Mucosa of stomach (tissue), 1 donor: Measurements from ENCODE around the gene RABGAP1L.

Source experiments
- H3K27me3 ChIP-seq: one replicate; pipeline ENCODE4 v1.7.0; 2013; ENCODE audit warnings: mild to moderate bottlenecking, low read length; ENCODE audit not compliant: control insufficient read depth, insufficient read depth
- H3K36me3 ChIP-seq: one replicate; pipeline ENCODE4 v1.7.0; 2013; ENCODE audit warnings: low read length; ENCODE audit not compliant: control insufficient read depth, insufficient read depth
- H3K4me1 ChIP-seq: one replicate; pipeline ENCODE4 v1.7.0; 2013; ENCODE audit warnings: mild to moderate bottlenecking, low read length; ENCODE audit not compliant: control insufficient read depth, insufficient read depth
- H3K4me3 ChIP-seq: one replicate; pipeline ENCODE4 v1.7.0; 2013; ENCODE audit warnings: low read length
- H3K9ac ChIP-seq: one replicate; pipeline ENCODE4 v1.7.0; 2013; ENCODE audit warnings: mild to moderate bottlenecking, low read length, moderate library complexity
- H3K9me3 ChIP-seq: one replicate; pipeline ENCODE4 v1.7.0; 2013; ENCODE audit warnings: mild to moderate bottlenecking, low read length, moderate library complexity; ENCODE audit not compliant: control insufficient read depth
- donor health status: Pancreatic carcinoma.

RABGAP1L gene

DNA sequence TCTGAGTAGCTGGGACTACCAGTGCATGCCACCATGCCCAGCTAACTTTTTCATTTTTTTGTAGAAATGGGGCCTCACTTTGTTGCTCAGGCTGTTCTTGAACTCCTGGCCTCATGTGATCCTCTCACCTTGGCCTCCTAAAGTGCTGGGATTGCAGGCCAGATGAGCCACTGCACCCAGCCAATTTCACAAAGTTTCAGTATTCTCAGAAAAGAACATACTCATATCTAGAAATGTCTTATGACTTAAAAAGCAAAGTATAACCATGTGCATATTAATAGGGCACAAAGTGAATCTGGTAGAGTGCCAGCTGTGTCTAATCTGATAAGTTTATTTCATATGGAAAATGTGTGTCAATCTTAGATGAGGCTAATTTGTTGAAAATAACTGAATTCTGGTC lies 752.9 kb downstream of the RABGAP1L start:
- no peaks in the 10 kb centered on the region for H3K27me3 ChIP-seq
- H3K9me3 ChIP-seq, result no peaks in the 10 kb centered on the region
- H3K9ac ChIP-seq, result no peak overlapping the region
- H3K36me3 ChIP-seq, result no peaks in the 10 kb centered on the region
- H3K4me1 ChIP-seq, result peaks cover 10% of the 10 kb centered on the region
- H3K4me3 ChIP-seq, result no peak overlapping the region

DNA sequence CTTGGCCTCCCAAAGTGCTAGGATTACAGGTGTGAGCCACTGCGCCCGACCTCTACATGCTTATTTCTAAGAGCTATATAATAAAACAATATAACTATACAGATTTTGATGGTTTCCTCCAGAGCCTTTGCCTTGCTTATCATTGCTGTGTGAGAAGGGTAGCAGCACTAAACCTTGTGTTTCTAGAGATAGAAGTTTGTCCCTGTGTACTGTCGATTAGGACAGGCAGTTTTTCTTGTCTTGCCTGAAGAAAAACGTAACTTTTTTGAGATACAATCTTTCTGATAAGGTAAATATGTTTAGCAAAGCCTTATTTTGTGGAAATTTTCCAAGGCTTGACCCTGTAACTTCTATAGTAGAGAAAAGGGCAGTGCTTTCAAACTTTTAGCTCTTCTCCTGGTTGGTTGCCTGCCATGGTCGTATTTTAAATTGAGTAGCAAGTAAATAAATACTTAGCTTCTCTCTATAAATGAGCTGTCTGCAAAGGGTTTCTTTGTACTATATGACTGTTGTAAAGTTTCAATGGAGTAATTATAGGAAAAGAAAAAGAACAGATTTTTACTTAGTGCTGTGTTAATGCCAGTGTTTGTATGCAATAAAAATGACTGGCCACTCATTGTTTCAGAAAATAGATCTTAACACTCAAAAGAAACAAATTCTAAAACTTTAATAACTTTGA lies 754.0 kb downstream of the RABGAP1L start:
- no peaks in the 10 kb centered on the region for H3K36me3 ChIP-seq
- H3K4me1 ChIP-seq, result peaks cover 10% of the 10 kb centered on the region
- no peaks in the 10 kb centered on the region for H3K9me3 ChIP-seq
- no peak overlapping the region for H3K4me3 ChIP-seq
- no peak overlapping the region for H3K9ac ChIP-seq
- no peaks in the 10 kb centered on the region for H3K27me3 ChIP-seq

DNA sequence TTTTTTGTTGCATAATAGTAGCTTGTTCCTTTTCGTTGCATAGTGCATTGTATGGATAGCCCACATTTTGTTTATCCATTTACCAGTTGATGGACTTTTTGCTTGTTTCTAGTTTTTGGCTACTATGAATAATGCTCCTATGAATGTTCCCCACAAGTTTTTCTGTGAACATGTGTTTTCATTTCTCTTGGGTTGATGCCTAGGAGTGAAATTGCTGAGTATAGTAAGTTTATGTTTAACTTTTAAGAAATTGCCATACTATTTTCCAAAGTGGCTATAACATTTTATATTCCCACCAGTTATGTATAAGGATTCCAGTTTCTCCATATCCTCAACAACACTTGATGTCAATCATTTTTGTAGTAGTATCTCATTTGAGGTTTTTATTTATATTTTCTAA lies 755.7 kb downstream of the RABGAP1L start:
- Histone ChIP-seq H3K36me3 (no peaks in the 10 kb centered on the region), H3K9ac (no peak overlapping the region), H3K27me3 (no peaks in the 10 kb centered on the region), H3K4me1 (peaks cover 10% of the 10 kb centered on the region), H3K4me3 (no peak overlapping the region), H3K9me3 (no peaks in the 10 kb centered on the region)

DNA sequence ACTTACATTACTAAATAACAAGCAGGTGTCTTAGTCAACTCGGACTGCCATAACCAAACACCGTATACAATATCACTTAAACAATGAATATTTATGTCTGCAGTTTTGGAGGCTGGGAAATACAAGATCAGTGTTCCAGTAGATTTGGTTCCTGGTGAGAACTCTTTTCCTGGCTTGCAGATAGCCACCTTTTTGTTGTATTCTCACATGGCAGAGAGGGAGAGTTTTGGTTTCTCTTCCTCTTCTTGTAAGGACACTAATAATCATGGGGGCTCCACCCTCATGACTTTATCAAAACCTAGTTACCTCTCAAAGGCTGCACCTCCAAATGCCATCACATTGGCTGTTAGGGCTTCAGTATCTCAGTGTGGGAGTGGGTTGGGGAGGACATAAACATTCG lies 757.5 kb downstream of the RABGAP1L start:
- H3K36me3 ChIP-seq, result no peaks in the 10 kb centered on the region
- H3K9me3 ChIP-seq, result no peaks in the 10 kb centered on the region
- peaks cover 10% of the 10 kb centered on the region for H3K4me1 ChIP-seq

DNA sequence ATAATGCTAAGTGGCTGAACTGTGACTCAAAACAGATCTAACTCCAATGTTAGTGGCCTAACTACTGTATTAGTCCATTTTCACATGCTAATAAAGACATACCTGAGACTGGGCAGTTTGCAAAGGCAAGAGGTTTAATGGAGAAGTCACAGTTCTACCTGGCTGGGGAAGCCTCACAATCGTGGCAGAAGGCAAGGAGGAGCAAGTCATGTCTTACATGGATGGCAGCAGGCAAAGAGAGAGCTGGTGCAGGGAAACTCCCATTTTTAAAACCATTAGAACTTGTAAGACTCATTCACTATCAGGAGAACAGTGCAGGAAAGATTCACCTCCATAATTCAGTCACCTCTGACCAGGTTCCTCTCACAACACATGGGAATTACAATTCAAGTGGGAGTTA lies 760.8 kb downstream of the RABGAP1L start:
- no peaks in the 10 kb centered on the region for H3K27me3 ChIP-seq
- no peaks in the 10 kb centered on the region for H3K9me3 ChIP-seq
- no peak overlapping the region for H3K9ac ChIP-seq
- peaks cover 10% of the 10 kb centered on the region for H3K4me1 ChIP-seq
- H3K36me3 ChIP-seq, result no peaks in the 10 kb centered on the region
- H3K4me3 ChIP-seq, result no peak overlapping the region

More for the DNA sequence above, 757.5 kb downstream of the RABGAP1L start:
- H3K27me3 ChIP-seq, result no peaks in the 10 kb centered on the region
- H3K4me3 ChIP-seq, result no peak overlapping the region
- no peak overlapping the region for H3K9ac ChIP-seq

DNA sequence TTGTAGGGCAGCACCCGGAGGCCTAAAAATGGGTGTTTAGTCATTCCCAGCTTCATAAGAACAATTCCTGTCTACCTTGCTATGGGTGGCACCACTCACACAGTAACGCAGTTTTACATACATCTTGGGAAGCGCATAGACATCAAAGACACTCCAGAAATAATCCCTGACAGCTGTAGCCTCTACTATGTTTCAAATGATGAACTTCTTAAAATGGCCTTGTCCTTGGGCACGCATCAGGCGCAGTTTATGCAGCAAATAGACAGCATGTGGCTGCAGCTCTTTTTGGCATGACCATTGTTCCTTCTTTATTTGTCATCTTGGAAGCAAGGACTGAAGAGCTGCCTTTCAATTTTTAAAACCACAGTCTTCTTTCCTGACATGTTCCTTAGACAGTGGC lies 762.8 kb downstream of the RABGAP1L start:
- Histone ChIP-seq H3K4me1 (no peaks in the 10 kb centered on the region), H3K9me3 (no peaks in the 10 kb centered on the region), H3K27me3 (no peaks in the 10 kb centered on the region), H3K9ac (no peak overlapping the region), H3K4me3 (no peak overlapping the region), H3K36me3 (no peaks in the 10 kb centered on the region)

DNA sequence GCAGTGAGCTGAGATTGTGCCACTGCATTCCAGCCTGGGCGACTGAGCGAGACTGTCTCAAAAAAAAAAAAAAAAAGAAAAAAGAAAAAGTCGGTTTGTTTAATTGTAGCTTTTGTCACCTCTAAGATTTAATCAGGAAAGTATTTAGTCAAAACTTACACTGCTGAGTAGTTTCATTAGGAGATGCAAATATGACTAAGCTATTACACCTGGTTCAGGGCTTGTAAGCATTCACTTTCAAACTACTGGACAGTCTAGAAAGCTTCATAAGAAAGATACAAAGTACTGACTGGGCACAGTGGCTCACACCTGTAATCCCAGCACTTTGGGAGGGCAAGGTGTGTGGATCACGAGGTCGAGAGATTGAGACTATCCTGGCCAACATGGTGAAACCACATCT lies 764.5 kb downstream of the RABGAP1L start:
- Histone ChIP-seq H3K4me3 (no peak overlapping the region), H3K9me3 (no peaks in the 10 kb centered on the region), H3K27me3 (no peaks in the 10 kb centered on the region), H3K4me1 (peaks cover 6% of the 10 kb centered on the region), H3K9ac (no peak overlapping the region), H3K36me3 (no peaks in the 10 kb centered on the region)

DNA sequence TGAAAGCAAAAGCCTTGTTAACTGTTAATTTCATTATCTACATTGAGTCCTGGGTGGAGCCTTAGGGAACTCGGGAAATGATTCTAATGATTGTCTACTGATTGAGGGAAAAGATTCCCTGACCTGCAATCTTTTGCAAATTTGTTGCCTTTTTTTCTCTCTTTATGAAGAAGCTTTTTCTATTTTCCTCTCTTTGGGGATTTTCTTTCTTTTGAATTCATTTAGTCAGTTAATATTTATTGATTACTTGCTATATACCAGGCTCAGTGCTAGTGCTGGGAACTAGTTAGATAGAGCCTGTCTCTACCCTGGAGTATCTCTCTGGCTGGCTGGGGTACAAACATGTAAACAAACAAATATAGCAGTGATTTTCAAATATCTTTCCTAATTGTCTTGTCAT lies 769.2 kb downstream of the RABGAP1L start:
- no peaks in the 10 kb centered on the region for H3K27me3 ChIP-seq
- H3K9me3 ChIP-seq, result no peaks in the 10 kb centered on the region

DNA sequence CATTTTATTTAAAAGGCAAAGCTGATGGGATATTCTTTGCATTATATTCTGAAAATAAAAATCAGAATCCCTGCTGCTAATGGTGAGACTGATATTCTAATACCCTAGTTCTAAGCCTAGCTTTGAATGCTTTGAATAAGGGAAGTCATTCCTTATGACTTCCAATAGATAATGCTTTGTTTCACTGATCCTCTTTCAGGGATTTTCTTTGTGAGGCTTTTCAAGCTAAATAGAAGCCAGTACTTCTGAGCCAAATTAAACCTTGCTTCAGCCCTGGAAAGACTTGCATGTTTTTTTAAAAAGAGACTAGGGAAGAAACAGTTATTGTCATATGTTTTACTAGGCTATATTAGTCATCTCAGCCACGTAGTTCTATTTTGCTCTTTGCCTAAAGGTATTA lies 771.9 kb downstream of the RABGAP1L start:
- H3K9ac ChIP-seq, result no peak overlapping the region
- H3K4me1 ChIP-seq, result peaks cover 6% of the 10 kb centered on the region
- H3K4me3 ChIP-seq, result no peak overlapping the region
- H3K36me3 ChIP-seq, result no peaks in the 10 kb centered on the region
- H3K9me3 ChIP-seq, result no peaks in the 10 kb centered on the region
- no peaks in the 10 kb centered on the region for H3K27me3 ChIP-seq

More for the DNA sequence above, 769.2 kb downstream of the RABGAP1L start:
- Histone ChIP-seq H3K9ac (no peak overlapping the region), H3K4me1 (peaks cover 6% of the 10 kb centered on the region), H3K36me3 (no peaks in the 10 kb centered on the region), H3K4me3 (no peak overlapping the region)

DNA sequence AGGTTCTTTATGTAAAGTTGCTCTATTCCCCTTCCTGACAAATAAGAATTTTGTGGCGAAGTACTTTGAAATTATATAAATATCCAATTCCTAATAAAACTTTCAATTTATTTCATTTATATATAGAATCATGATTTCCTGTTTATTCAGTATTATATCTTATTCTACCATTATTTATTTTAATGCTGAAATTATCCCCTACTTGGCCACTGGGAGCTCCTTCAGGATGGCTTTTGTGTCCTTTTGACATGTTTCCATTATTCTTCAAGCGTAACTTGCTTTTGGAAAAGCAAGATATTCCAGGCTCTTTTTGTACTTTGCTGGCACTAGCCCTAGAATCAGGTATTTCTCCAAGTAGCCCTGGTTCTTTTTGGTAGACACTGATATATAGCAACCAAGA lies 773.3 kb downstream of the RABGAP1L start:
- Histone ChIP-seq H3K27me3 (no peaks in the 10 kb centered on the region), H3K4me3 (no peak overlapping the region), H3K4me1 (peaks cover 6% of the 10 kb centered on the region), H3K9me3 (no peaks in the 10 kb centered on the region), H3K36me3 (no peaks in the 10 kb centered on the region), H3K9ac (no peak overlapping the region)

DNA sequence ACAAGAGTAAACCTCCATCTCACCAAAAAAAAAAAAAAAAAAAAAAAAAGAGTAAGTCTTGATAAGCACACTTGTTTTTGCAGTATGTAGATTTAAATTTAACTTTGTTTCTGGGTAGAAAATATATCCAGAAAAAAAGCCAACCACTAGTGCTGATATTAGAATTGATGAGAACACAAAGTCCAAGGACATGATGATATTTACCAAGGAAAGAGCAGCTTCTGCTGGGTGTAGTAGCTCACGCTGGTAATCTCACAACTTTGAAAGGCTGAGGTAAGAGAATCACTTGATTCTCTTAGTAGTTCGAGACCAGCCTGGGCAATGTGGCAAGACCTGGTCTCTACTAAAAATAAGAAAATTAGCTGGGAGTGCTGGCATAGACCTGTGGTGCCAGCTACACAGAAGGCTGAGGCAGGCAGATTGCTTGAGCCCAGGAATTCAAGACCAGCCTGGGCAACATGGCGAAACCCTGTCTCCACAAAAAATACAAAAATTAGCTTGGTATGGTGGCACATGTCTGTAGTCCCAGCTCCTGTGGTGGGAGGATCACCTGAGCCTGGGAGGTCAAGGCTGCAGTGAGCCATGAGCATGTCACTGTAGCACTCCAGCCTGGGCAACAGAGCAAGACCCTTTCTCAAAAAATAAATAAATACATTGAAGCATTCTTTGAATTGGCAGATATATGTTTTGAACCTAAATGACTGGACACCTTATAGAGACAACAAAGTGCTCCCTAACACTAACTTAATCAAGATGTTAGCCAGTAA lies 776.8 kb downstream of the RABGAP1L start:
- H3K4me3 ChIP-seq, result no peak overlapping the region
- no peak overlapping the region for H3K9ac ChIP-seq
- peaks cover 5% of the 10 kb centered on the region for H3K4me1 ChIP-seq
- H3K27me3 ChIP-seq, result no peaks in the 10 kb centered on the region
- H3K36me3 ChIP-seq, result no peaks in the 10 kb centered on the region
- no peaks in the 10 kb centered on the region for H3K9me3 ChIP-seq

DNA sequence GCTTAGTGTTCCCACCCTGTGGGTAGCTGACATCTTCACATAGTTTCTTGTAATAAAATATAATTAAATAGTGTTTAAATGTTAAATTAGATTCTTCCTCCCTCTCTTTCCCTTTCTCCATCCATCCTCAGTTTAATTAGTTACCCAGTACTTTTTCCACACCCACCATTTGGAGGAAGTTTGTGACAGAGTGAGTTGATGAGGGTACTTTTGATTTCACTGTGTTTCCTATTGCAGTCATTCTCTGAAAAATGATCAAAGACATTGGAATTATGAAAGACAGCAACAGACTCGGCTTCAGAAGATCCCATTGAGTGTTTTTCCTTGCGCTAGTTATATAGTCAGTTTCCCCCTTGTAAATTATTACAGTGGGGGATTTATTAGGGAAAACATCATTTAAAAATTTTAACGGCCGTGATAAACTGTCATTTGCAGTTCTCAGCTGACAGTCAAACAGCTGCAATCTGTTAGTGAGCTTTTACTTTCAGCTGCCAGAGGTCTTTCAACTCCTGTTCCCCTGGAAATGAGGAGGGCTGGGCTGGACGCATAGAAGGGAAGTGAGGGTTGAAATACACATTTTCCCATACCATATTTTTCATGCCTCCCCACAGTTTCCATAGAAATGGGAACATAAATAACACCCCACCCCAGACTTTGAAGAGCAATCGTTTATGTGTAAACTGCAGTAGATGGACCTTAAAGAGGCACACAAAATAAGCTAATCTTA lies 779.1 kb downstream of the RABGAP1L start:
- Histone ChIP-seq H3K4me1 (peaks cover 21% of the 10 kb centered on the region), H3K9ac (no peak overlapping the region), H3K36me3 (no peaks in the 10 kb centered on the region), H3K4me3 (no peak overlapping the region), H3K9me3 (no peaks in the 10 kb centered on the region), H3K27me3 (no peaks in the 10 kb centered on the region)
